ENCODE measurements around the gene CTAGE4.
"Not testable (repeated sequence)": the region's sequence is repeated elsewhere in the genome, so short reads cannot be mapped to it uniquely, and the experiment has no call there.

- TF ChIP-seq CTCF, POLR2A (IDR thresholded peaks at IDR 0.05): not testable (repeated sequence)
These were observed 10.5 kb downstream of the CTAGE4 start for GRCh38 chr7:144193782-144194181.

Data from uterus (tissue), 2 donors.